GM19395 (cell line): ENCODE results near the gene SUPT6H.
"Not testable (repeated sequence)": the region's sequence is repeated elsewhere in the genome, so short reads cannot be mapped to it uniquely, and the experiment has no call there.

Experiments
- ATAC-seq: cut with Tn5 transposase; IDR thresholded peaks from one replicate; pipeline ENCODE4 v1.9.1; 2021; ENCODE audit warnings: mild to moderate bottlenecking, moderate library complexity; ENCODE audit not compliant: unreplicated experiment

SUPT6H gene

DNA sequence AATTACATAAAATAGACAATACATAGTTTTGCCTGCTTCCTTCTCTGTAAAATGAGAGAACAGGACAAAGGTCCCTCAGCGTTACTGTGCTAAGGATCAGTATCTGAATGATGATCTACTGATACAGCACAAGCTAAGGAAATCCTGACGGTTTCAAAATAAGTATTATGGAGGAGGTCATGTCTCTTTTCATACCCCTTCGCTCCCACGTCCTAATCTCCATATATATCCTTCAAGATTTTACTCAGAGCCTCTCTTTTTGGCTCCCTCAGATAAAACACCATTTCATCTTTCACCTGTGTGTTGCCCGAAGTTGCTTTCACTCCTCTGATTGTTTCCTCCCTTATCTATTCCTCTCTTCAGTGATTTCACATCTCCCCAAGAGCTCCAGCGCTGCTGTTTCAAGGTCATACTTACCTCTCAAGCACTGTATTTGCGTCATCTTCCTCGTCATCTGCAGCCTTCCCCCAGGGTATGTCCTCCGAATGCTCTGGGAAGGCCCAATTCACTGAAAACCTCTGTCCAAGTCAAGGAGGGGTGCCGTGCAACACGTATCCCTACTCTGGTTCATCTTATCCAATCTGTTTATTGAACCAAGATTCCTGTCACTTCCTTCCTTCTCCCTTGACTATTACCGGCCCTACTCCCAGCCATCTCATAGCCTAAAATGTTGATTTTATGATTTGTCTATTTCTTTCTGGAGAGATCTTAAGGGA, 15.8 kb upstream of the SUPT6H start:
- ATAC-seq = no peak

DNA sequence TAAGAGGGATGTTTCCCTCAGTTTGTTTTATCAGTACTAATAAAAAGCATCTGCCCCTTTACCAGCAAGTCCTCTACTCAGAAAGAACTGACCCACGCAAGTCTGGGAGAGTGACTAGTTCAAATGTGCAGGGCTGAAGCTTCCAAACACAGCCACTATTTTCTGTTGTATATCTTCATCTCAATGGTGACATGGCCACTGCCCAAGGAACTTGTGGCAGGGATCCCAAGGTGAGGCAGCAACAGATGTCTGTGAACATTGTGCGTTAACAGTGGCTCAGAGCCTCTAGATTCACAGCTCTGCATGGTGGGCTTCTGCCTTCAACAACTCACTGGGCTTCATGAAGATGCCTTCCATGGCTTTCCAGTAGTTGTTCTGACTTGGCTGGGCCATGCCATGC, 13.3 kb upstream of the SUPT6H start:
- no peak for ATAC-seq

- ATAC-seq = no peak
Observed at GRCh38 chr17:28655160-28655559, 6.8 kb upstream of the SUPT6H start.

DNA sequence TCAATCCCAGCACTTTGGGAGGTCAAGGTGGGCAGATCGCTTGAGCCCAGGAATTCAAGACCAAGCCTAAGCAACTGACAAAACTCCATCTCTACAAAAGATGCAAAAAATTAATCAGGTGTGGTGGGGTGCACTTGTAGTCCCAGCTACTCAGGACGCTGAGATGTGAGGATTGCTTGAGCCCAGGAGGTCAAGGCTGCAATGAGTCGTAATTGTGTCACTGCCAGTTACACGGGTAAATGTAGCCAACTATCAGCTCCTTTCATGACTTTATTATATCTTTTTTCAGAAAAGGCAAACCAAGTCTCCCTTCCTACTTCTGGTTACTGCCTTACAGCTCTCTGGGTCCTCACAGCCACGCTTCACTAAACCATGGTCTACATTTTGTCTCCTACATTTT, 4.2 kb upstream of the SUPT6H start:
- ATAC-seq = no peak

- not testable (repeated sequence) for ATAC-seq
Observed at GRCh38 chr17:28658342-28658741, 3.7 kb upstream of the SUPT6H start.

DNA sequence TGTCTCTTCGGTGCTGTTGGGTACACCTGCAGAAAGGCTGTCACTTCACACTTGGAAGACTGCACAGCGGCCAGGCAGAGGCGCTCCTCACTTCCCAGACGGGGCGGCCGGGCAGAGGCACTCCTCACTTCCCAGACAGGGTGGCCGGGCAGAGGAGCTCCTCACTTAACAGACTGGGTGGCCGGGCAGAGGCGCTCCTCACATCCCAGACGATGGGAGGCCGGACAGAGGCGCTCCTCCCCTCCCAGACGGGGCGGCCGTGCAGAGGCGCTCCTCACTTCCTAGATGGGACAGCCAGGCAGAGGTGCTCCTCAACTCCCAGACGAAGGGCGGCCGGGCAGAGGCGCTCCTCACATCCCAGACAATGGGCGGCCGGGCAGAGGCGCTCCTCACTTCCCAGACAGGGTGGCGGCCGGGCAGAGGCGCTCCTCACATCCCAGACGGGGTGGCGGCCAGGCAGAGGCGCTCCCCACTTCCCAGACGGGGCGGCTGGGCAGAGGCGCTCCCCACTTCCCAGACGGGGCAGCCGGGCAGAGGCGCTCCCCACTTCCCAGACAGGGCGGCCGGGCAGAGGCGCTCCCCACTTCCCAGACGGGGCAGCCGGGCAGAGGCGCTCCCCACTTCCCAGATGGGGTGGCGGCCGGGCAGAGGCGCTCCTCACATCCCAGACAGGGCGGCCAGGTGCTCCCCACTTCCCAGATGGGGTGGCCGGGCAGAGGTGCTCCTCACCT, 3.1 kb upstream of the SUPT6H start:
- ATAC-seq = not testable (repeated sequence)

DNA sequence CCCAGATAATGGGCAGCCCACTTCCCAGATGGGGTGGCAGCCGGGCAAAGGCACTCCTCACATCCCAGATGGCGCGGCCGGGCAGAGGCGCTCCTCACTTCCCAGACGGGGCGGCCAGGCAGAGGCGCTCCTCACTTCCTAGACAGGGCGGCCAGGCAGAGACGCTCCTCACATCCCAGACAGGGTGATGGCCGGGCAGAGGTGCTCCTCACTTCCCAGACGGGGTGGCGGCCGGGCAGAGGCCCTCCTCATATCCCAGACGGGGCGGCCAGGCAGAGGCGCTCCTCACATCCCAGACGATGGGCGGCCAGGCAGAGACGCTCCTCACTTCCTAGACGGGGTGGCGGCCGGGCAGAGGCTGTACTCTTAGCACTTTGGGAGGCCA, 2.5 kb upstream of the SUPT6H start:
- not testable (repeated sequence) for ATAC-seq

- no peak for ATAC-seq
Observed at GRCh38 chr17:28662527-28662829, 473 bp downstream of the SUPT6H start.

GRCh38 chr17:28663723-28664122, 1.7 kb downstream of the SUPT6H start:
- no peak for ATAC-seq

DNA sequence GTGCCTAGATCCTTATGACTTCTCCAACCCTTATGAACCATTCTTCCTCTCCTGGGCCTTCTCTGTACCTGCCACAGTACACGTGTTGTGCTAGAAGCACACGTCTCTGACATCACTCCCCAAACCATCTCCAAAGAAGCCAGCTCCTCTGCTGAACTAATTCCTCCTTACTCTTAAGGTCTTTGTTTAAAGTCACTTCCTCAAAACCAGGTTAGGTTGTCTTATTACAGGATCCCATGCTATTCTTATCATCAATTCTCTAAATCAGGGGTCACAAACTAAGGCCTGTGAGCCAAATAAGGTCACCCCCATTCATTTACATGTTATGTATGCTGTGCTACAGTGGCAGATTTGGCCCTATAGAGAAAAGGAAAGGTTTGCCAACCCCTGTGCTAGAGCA, 4.0 kb downstream of the SUPT6H start:
- no peak for ATAC-seq

DNA sequence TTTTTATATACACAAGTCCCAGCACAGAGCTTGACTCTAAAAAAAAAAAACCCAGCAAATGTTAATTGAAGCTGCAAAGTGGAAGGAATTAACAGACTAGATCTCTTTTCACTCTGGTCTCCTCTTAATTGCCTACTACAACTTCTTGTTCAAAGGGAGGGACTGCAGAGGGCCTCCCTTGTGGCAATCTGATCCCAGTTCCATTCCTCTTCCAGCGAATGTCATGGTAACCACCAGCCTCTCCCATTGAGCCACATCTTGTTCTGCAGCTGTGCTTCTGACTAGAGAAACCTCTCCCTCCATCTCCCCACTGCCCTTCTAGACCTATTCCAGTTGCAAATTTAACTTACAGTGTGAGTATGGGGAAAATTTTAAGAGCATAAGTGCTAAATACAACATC, 5.9 kb downstream of the SUPT6H start:
- no peak for ATAC-seq

- ATAC-seq = no peak
Observed at GRCh38 chr17:28669918-28670317, 7.9 kb downstream of the SUPT6H start.

DNA sequence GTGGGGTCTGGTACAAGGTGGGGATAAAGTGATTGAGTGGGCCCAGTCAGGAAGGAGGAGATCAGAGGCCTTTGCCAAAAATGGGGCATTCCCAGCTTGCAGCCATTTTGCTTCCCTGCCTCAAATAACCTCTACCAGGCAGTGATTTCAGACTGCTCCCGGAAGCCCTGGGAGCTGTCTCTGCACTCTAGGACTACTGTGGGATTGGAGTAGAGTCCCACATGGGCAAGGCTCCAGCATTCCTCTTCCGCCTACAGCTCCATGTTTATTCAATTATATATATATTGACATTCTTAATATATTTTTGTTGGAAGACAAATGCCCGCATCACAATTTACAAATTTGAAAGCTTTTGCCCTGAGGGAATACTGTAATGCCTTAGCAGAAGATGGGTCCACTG, 13.5 kb downstream of the SUPT6H start:
- no peak for ATAC-seq

- ATAC-seq = no peak
Observed at GRCh38 chr17:28675980-28676379, 14.0 kb downstream of the SUPT6H start.

DNA sequence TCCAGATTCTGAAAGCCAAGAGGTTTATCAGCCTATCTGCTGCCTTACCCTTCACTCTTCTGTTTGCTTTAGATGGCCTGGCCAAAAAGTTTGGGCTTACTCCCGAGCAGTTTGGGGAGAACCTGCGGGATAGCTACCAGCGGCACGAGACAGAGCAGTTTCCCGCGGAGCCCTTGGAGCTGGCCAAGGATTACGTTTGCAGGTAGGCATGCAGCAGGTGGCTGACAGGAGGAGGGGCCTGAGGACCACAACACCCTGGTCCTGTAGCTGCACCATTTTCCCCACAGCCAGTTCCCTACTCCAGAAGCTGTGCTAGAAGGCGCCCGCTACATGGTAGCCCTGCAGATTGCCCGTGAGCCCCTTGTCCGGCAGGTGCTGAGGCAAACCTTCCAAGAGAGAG, 20.6 kb downstream of the SUPT6H start:
- no peak for ATAC-seq

DNA sequence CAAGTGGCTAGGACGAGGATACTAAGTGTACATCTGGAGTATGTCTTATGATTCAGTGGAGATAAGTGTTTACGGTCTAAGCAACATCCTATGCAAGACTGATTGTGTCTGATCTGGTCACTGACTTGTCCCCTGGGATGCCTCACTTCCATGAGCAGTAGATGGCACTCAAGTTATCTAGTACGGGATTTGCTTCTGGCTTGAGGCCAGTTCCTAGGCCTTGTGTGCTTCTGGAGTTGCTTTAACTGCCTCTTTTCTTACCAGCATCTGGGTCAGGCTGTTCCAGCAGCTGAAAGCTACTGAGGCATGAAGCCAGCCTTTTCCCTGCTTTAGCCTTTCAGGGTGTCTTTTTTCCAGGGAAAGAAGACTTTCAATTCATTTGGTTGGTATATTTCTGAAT, 23.0 kb downstream of the SUPT6H start:
- no peak for ATAC-seq

DNA sequence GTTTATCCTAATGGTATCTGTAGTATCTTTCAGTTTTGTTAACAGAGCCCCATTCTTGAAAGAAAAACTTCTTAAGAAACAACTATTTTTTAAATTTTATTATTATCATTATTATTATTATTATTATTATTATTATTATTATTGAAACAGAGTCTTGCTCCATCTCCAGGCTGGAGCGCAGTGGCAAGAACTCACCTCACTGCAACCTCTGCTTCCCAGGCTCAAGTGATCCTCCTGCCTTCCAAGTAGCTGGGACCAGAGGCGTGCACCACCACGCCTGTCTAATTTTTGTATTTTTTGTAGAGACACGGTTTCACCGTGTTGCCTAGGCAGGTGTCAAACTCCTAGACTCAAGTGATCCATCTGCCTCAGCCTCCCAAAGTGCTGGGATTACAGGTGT, 23.4 kb downstream of the SUPT6H start:
- ATAC-seq = no peak

- no peak for ATAC-seq
Observed at GRCh38 chr17:28686296-28686695, 24.3 kb downstream of the SUPT6H start.

DNA sequence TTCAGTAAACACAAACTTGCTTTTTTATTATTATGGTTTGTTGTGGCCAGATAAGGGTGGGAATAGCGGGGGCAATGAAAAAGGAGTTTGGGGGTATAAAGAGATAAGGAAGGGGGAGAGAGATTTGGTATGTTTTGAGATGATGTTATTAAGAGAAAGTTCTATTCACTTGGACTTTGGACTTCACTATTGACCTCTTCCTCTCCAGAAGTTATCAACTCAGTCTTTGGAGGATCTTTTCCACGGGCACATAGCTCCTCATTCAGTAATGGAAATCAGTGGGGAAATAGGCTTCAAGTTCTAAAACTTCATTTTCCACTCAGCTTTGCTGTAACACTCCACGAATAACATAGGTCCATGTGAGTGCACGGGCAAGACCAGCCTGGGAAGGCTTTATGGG, 26.5 kb downstream of the SUPT6H start:
- ATAC-seq = no peak

GRCh38 chr17:28689011-28689410, 27.0 kb downstream of the SUPT6H start:
- no peak for ATAC-seq

GRCh38 chr17:28693869-28694268, 31.9 kb downstream of the SUPT6H start:
- no peak for ATAC-seq

- ATAC-seq = no peak
Observed at GRCh38 chr17:28698253-28698941, 36.4 kb downstream of the SUPT6H start.
